HL-60/S4 treated with retinoic acid at 250 ng/mL for 4 days and 3 days (cell line): ENCODE results near the gene CDH4.

ENCODE experiments used
- in situ Hi-C: fragments of 300-500 bp; cut with MboI; formaldehyde crosslinking; loops from 2 replicates; pipeline ENCODE4 v1.7.0; 2022; ENCODE audit warnings: low sequenced_read_pairs

CDH4 gene

DNA sequence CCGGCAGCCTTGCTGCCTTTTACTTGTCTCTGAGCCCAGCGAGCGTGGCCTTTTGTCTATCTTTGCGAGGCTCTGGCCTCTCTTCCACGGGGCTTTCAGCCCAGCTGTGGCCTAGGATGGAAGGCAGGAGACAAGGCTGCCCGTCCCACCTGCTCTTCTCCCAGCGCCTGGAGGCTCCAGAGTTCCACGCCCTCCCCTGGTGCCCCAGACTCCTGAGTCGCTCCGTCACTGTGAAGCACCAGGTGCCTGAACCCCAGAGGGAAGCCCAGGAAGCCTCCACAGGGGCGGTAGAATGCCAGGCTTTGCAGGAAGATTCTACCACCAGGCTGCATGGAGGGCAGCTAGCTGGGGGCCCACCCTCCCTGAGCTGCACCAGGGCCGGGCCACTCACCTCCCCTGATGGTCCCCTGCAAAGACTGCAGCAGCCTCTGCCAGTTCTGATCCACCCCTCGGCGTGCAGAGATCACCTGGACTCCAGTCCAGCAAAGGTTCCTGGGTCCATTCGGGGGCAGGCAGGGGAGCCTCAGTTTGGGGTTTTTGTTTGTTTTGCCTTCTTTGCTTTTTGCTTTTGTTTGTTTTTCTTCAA is 384.6 kb downstream of the CDH4 start:
- in situ Hi-C loops: no loop called here

DNA sequence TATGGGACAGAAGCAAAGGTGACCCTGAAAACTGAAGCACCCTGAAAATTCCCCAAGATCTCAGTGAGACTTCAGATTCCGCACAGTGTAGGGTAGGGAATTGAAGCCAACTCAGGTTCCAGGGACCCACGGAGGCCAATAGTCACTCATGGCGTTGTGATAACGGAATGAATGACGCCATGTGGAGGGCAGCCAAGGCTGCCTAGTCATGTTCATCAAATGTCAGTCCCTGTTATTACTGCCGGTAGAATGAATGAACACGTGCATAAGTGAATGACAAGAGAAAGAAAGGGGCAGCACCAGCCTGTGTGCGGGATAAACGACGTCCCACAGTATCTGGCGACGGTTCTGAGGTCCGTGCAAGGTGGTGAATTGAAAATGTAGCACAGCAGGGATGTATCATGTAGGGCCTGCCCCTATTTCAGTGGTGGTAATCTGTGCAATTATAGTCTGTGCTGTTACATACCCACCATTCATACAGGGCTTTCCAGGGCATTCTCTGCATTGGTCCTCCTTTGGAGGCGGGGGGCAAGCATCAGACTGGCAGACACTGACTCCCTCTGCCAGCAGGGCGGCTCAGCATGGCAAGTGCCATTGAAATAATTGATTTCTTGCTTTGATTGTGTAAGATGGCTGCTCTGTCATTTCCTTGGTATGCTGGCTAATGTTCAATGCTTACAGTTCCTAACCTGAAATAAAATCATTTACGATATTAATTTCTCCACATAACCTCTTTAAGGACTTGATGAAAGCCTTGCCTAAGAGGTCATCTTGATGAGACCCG is 386.9 kb downstream of the CDH4 start:
- in situ Hi-C loops: no loop called here

DNA sequence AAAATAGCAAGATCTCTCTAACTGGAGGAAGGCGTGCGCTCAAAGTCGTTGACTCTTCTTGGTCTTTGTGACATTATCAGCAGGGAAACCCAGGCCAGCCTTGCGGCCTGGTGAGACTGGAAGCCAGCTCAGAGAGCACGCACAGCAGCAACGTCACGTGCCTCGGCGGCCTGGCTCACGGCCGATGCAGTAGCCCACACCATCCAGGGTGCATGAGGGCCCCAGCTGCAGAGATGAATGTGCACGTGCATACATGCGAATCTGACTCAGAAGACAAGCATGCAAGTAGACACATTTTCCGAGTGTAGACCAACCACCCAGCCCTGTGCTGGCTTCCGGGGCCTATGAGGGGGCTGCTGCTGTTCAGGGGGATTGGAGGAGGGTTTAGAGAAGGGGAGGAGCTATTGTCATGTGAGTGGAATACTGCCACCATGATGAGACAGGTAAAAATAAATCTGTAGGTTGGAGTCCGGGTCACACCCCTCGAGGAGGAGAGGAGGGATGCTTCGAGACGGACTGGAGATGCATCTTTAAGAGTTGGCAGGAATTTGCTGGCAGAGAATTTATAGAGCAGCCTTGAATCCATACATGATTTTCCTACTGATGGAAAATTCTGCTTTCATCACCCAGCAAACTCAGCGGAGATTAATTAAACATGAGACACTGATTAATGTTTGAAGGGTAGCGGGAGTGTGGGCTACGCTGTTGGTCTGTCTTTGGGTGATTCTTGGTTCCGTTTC is 388.2 kb downstream of the CDH4 start:
- in situ Hi-C loops: no loop called here

DNA sequence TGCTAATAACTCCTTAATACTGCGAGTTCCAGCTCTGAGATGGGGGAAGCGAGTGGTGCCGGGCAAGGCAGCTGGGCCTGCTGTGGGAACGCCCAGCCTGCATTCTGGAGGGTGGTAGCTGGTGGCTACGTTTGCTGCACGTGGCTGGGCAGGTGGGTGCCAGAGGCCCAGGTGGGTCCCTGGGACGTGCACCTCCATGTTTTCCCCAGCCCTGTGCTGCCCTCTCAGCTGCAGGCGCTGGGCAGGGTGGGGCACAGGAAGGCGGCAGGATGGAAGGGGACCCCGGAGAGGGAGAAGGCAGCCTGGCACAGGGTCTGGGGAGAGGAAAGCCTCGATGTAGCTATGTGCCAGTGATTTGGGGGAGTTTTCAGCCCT is 388.8 kb downstream of the CDH4 start:
- in situ Hi-C loops: no loop called here

DNA sequence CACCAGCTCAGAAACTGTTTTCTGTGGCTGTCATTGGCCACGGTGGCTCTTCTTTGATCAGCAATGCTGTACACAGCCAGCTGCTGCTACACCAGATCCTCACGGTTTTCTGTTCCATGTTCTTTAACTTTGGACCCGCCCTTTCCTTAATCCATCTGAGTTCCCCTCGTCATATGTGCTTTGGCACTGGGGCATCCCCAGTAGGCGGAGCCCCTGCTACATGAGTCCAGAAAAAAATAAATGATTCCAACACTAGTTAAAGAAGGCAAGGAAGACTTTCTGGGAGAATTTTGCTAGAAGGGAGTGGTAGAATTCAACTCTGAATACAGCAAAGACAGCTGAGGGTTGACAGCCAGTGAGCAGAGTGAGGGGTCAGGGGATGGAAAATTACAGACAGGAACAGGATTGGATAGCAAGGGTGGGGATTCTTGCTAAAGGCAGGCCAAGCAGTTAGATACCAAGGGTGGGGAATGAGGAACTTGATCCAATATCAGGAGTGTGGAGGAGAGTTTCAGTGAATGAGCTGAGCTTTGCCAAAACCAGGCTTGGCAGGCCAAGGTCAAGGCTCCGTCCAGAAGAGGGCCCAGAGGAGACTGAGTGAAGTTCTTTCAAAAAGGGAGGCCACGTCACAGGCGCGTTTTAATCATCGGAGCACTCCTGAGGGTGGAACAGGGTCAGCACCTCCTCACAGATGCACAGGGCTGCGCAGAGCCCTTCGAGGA is 391.8 kb downstream of the CDH4 start:
- in situ Hi-C loops: no loop called here

DNA sequence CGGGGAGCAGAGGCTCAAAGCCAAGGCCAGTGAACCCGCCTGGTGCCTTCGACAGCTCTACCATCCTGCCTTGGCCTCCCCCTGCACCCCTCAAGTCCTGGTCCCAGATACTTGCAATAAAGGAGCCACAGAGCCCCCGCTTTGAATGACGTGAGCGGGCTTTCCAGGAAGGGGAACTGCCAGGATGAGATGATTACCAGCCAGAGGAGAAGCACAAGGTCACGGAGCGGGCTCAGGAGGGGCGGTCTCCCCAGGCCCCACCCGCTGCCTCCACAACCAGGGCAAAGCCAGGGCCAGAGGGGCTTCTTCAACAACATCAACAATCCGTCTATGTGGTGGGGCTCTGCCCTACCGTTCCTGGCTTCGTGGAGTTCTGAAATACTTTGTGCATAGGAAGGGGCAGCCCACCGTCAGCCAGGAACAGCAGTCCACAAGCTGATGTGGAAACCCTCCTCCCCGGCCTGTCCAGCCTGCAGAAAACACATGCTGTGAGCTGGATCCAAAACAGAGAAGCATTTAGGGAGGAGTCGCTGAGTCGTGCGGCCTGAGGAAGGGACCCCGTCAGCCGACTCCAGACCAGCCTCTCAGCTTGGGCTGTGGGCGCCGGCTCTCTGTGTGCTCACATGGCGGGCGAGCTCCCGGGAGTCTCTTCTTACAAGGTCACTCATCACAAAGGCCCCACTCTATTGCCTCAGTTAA is 392.5 kb downstream of the CDH4 start:
- in situ Hi-C loops: no loop called here

DNA sequence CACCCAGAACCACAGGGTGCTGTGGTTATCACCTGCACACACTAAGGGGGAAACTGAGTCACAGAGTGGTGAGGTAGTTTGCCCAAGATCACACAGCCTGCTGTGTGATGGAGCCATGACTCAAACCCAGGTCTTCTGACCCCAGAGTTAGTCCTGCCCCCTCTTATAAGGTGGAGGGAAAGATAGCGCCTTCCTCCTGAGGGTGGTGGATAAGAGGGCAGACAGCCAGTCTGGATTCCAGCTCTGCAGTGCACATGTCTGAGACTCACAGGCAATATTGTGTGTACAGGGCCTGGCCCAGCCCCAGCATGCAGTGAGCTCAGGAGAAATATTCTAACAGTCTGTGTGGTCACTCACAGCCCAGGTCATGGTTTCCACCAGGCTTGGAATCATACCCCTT is 393.7 kb downstream of the CDH4 start:
- in situ Hi-C loops: no loop called here

DNA sequence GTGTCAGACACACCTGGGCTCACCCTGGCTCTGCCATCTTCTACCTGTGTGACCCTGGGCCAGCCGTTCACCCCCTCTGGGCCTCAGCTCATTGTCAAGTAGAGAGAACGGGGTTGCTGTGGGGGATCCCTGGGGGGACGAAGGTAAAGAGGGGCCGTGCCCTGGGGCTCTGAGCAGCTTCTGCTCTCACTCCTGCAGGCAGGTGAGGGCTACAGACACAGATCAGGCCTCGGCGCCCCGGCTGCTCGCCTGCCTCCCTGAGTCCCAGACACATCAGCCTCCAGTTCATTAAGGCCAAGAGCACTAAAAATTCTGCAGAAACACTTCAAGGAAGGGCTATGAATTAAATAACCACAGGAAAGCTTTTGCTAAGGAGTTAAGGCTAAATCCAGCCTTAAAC is 394.4 kb downstream of the CDH4 start:
- in situ Hi-C loops: no loop called here

DNA sequence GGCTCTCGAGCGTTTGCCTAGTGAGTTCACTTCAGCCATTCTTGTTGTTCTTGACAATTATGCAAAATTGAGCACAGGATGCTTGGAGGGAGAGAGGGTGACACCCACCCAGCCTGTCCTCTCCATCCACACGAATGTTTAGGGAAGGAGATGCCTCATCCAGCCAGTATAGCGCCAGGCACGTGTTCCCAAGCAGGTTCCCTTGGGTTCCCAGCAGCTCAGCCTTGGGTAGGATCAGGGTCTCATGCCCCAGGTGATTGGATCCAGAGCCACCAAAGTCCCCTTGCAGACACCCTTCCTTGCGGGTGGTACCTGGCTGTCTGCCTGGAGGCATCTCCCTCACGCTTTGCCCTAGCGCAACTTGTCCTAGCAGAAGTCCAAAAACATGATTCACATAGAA is 394.9 kb downstream of the CDH4 start:
- in situ Hi-C loops: no loop called here

DNA sequence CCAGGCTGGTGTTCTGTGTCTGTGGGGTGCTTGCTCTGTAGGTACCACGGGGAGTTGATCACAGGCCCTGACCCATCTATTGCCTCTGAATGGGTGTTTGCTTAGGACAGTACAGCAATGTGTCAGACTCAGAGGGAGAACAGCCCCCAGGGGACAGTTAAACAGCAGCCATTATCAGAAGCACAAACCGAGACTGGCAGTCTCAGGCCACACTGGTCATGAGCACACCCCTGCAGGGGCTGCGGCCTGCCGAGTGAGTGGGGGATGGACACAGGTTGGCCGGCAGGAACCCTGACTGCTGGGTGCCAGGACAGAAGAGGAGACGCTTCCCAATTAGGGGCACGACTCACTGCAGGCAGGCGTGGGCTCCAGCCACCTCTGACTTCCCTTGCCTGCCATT is 395.6 kb downstream of the CDH4 start:
- in situ Hi-C loops: no loop called here

DNA sequence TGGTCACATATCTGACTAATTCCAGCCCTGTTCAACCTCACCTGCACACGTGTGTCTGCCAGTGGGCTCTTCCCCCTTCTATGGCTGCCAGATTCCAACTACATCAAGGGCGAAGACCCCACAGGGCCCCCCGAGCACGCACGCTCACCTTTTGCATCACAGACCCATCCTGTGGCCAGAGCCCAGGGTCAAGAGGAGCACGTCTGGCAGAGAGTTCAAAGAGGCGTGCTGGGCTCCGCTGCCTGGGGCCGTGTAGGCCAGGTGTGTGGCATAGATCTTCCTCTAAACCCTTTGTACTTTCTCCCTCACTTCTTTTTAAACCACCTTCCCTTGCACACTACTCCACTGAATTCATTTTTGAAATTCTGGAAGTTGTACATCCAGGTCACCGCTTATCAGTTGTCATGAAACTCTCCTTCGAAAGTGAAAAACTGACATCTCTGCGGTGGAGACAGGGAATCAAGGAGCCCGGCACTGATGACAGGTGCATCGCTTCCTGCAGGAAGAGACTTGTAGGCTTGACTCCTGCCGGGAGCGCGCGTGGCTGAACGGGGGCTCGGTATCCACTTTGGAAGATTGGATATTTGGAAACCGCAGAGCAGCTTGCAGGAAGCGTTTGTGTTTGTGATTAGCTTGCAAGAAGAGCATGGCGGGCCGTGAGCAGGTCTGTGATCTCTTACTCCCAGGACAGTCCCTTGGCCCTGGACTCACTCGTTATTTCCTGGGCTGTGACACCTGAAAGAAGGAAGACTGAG is 397.2 kb downstream of the CDH4 start:
- in situ Hi-C loops: no loop called here

DNA sequence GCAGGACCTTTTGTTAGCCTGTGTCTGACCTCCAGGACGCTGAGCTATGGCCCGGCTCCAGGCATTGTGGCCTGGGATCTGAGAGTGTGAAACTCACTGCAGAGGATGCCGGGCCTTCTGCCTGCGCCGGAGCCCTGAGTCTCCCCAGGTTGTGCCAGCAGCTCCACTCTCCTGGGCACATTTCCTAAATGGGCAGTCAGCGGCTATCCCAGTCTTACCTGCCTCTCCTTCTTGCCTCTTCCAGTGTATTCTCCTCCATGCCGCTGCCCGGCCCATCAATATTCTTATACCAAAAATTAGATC is 397.8 kb downstream of the CDH4 start:
- in situ Hi-C loops: no loop called here

DNA sequence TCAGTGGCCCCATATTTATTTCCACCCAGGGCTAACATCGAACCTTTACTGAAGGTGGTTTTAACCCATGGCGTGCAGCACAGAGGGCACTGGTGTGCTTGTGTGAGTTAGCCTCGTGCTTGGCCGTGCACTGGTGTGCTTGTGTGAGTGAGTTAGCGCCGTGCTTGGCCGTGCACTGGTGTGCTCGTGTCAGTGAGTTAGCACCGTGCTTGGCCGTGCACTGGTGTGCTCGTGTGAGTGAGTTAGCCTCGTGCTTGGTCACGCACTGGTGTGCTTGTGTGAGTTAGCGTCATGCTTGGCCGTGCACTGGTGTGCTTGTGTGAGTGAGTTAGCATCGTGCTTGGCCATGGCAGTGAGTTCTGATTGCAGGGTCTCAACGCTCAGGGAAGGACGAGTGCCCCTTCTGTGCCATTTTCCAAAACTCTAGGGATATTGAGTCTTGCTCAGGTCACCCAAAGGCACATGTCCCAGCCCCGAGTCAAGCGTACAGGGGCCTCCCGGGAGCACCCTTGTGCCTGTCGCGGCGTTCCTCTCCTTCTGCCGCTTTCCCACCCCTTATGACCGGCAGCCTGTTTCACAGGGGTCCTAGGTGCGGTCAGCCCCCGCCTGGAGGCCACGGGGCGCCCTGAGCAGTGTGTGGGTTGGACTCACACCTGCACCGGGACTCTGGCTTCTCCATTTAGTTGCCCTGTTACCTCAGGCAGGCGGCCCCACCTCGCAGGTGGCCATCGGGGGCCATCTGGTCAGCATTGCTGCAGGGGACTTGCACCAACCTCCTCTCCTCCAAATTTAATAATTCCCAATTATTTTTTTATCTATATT is 399.1 kb downstream of the CDH4 start:
- in situ Hi-C loops: no loop called here

DNA sequence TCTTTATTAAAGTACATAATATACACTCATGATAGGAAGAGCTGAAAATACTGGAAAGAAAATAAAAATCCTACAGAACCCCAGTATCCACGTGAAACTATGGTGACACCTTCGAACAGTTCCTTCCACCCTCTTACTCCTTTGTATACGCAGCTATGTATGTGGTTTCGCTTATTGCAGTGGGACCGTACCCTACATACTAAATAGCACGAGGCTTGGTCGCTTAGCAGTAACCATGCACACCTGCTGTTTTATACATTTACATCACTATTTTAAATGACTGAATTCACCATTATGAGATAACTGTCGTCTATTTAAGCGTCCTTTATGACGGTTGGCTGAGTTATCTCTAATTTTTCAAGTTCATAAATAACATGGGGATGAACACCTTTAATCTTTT is 400.1 kb downstream of the CDH4 start:
- in situ Hi-C loops: no loop called here

DNA sequence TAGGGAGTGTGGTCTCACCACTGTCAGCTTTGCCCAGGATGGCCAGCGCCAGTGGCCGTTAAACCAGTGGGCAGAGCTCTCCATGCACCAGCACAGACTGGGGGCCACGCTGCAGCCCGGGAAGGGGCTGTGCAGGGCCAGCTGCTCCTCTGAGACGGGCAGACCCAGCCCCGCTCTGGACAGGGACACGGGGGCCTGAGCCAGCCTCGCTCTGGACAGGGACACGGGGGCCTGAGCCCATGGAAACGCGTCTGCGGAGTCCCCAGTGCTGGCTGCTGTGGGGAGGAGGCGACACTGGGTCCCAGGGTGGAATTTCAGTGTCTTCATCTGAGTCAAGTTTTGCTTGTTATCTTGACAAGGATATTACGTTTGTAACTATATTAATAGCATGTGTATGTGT is 402.7 kb downstream of the CDH4 start:
- in situ Hi-C loops: no loop called here

DNA sequence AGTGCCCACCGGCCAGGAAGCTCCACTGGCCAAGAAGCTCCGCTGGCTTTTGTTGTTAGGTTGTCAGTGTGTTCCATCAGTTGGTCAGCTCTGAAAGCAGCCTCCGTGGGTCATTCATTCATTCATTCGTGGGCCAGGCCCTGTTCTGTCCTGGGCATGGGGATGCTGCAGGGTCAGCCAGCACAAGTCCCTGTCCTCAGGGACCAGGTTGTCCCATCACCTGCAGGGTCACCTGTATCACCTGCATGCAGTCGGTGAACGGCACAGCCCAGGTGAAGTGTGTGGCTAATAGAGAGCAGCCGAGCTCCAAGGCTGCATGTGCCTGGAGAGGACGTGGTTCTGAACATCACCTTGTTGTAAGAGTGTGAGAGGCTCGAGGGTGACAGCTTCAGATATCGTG is 403.5 kb downstream of the CDH4 start:
- in situ Hi-C loops: no loop called here

DNA sequence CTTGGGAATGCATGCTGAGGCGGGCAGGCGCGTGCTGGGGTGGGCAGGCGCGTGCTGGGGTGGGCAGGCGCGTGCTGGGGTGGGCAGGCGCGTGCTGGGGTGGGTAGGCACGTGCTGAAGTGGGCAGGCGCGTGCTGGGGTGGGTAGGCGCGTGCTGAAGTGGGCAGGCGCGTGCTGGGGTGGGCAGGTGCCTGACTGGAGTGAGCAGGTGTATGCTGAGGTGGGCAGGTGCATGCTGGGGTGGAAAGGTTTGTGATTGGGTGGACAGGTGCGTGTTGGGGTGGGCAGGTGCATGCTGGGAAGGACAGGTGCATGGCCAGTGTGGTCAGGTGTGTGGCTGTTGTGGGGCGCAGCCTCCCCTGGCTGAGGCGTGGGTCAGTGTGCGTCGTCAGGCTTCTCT is 404.1 kb downstream of the CDH4 start:
- in situ Hi-C loops: no loop called here

DNA sequence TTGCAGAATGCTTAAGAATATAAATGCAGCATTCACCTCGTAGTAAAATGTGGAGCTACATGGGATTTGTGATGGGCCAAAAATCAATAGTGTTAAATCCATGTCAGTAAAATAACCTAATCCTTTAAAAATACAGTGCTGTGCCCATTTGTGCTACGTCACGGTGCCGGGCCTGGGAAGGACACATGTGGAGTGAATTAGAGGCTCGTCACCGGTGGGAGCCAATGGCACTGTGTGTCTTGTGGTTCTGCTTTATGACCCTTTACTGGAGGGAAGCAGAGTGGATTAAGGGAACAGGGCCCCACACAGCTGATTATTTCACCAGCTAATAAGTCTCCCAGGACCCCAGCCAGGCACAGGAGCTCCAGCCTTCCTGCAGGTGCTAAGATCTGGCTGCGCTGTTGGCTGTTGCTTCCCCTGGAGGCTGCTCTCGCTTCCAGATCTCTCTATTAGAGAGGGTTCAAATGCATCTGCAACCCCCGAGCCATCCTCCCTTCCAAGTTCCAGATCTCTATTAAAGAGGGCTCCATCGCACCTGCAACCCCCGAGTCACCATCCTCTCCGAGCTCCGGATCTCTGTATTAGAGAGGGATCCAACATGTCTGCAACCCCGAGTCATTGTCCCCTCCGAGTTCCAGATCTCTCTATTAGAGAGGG is 405.8 kb downstream of the CDH4 start:
- in situ Hi-C loops: no loop called here

DNA sequence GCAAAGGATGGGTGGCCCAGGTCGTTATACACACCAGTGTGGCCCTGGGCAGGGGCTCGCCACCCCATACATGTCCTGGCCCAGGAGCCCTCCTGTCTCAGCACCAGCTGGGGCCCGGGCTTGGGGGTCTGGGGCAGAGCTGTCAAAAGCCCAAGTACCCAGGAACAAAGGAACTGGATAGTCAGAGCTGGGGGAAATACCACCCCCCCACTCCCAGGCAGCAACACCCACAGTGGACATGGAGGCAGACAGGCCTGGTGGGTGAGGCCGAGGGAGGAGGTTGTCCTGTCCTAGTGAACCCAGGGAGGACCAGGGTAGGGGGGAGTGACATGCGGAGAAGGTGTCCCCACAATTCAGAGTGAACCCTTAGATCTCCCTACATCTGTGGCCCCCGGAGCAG is 406.5 kb downstream of the CDH4 start:
- in situ Hi-C loops: no loop called here
